HepG2 (cell line): Measurements from ENCODE around the gene CDYL. TPM values are rescaled to one million over a fixed set of nuclear protein-coding genes. Genes with fewer than 3 reads are reported as not detected.
"Not testable (repeated sequence)": the region's sequence is repeated elsewhere in the genome, so short reads cannot be mapped to it uniquely, and the experiment has no call there.

Source experiments
- ATAC-seq: fragments of 200-7000 bp; cut with Tn5 transposase; 3 replicates; pipeline ENCODE4 v1.9.1; 2020; ENCODE audit warnings: mild to moderate bottlenecking, moderate library complexity
- BruUV-seq: library from RNA; stranded (reverse); fragments of 400-500 nt; replicated peaks from 2 replicates; lab custom pipeline; 2021; lab: Mats Ljungman, UMichigan
- CTCF ChIA-PET: fragments of 300-600 bp; formaldehyde crosslinking; extraction: SDS; loops from one replicate; lab custom pipeline; 2021; ENCODE audit warnings: low total read pairs, inconsistent platforms, low intra/inter-chr PET ratio; lab: Yijun Ruan, JAX
- POLR2A ChIA-PET: fragments of 350-600 bp; sonication (Branson Sonifier 250); formaldehyde crosslinking; loops from one replicate; lab custom pipeline; 2020; ENCODE audit warnings: antibody characterized with exemption, inconsistent platforms; lab: Yijun Ruan, JAX
- DNase-seq: peaks from one replicate; pipeline ENCODE4 v3.0.0-alpha.2; 2015; ENCODE audit warnings: low spot score
- FAIRE-seq: peaks from 3 replicates; lab custom pipeline; 2011; peaks lifted over from hg19 to GRCh38; lab: Jason Lieb, UNC
- H2AFZ ChIP-seq: one replicate; pipeline ENCODE4 v1.6.1; 2011; ENCODE audit warnings: low read length, inconsistent platforms
- H3K27ac ChIP-seq: fragments of 300-600 bp; 3 replicates; pipeline ENCODE4 v1.8.0; 2011; ENCODE audit warnings: mixed run types, mild to moderate bottlenecking, mixed read lengths, low read length, inconsistent platforms; ENCODE audit not compliant: insufficient read depth; ENCODE audit errors: extremely low read length
- H3K27me3 ChIP-seq, 2 experiments: fragments of 200-600 bp in 1 of 2; 2 replicates in 1 of 2; 3 replicates in 1 of 2; pipeline versions ENCODE4 v1.6.0 to v1.8.0; 2011; ENCODE audit warnings: low read length in 2 of 2, mild to moderate bottlenecking in 2 of 2, moderate library complexity in 2 of 2, inconsistent platforms in 1 of 2; ENCODE audit not compliant: insufficient read depth in 2 of 2, control insufficient read depth in 1 of 2
- H3K36me3 ChIP-seq, 2 experiments: fragments of 200-600 bp in 1 of 2; replicated peaks in 1 of 2; 2 replicates in 1 of 2; 3 replicates in 1 of 2; pipeline versions ENCODE4 v1.5.1 to v1.8.0; 2011; ENCODE audit warnings: low read length in 2 of 2, inconsistent platforms in 1 of 2; ENCODE audit not compliant: insufficient read depth in 2 of 2, control insufficient read depth in 1 of 2
- H3K4me1 ChIP-seq: 2 replicates; pipeline ENCODE4 v1.5.1; 2012; ENCODE audit warnings: low read length, inconsistent platforms; ENCODE audit not compliant: insufficient read depth
- H3K4me2 ChIP-seq: 2 replicates; pipeline ENCODE4 v1.6.0; 2011; ENCODE audit warnings: low read depth, low read length, inconsistent platforms
- H3K4me3 ChIP-seq, 3 experiments: fragments of 200-600 bp in 1 of 3; sonication (generic), shearing (Covaris generic) in 1 of 3; replicated peaks in 1 of 3; 2 replicates each; pipeline ENCODE4 v1.5.1; 2011 to 2016; ENCODE audit warnings: low read length in 3 of 3, inconsistent platforms in 2 of 3, low read depth in 2 of 3, mild to moderate bottlenecking in 2 of 3, control low read depth in 1 of 3, mixed read lengths in 1 of 3; ENCODE audit not compliant: insufficient read depth in 1 of 3
- H3K79me2 ChIP-seq: one replicate; pipeline ENCODE4 v1.6.1; 2011; ENCODE audit warnings: low read length, inconsistent platforms; ENCODE audit not compliant: insufficient read depth
- H3K9ac ChIP-seq: 2 replicates; pipeline ENCODE4 v1.6.0; 2011; ENCODE audit warnings: mild to moderate bottlenecking, low read depth, low read length, inconsistent platforms; ENCODE audit not compliant: insufficient read depth
- H3K9me3 ChIP-seq: 2 replicates; pipeline ENCODE4 v1.5.1; 2012; ENCODE audit warnings: mild to moderate bottlenecking, low read length
- H4K20me1 ChIP-seq: 2 replicates; pipeline ENCODE4 v1.6.0; 2011; ENCODE audit warnings: inconsistent platforms, mild to moderate bottlenecking, low read length, moderate library complexity; ENCODE audit not compliant: insufficient read depth
- ZNF629 ChIP-seq: sonication (generic); formaldehyde crosslinking; conservative IDR thresholded peaks from 2 replicates; pipeline ENCODE4 v1.5.0; 2020; ENCODE audit warnings: missing genetic modification reagents
- WGBS: methylation state at CpG from one replicate; pipeline ENCODE4 v1.1.6; 2017; ENCODE audit warnings: low lambda C conversion rate; 5-methylcytosine and 5-hydroxymethylcytosine counted together
- in situ Hi-C: cut with HindIII; loops from 2 replicates; pipeline ENCODE4 v1.10.0; 2017; ENCODE audit warnings: low pct_unique_long_range_greater_than_20kb; ENCODE audit not compliant: extremely low pct_ligation_motif_present
- intact Hi-C: fragments of 100-400 bp; cut with micrococcal nuclease; formaldehyde crosslinking; loops from one replicate; pipeline ENCODE4 v1.10.0; 2022; ENCODE audit not compliant: unreplicated experiment
- polyA plus RNA-seq, 8 experiments: library from polyadenylated mRNA; depleted of rRNA in 3 of 8; stranded (reverse) in 7 of 8; unstranded in 1 of 8; fragments of >200 nt; fragmentation: Illumina TruSeq in 4 of 8; extraction: Trizol in 4 of 8; gene quantifications; 2 replicates each; pipeline versions ENCODE4 v1.2.1 to v1.2.3, GENCODE V29; 2011 to 2016; ENCODE audit warnings: low read depth in 4 of 8, missing spikeins in 1 of 8, mixed read lengths in 1 of 8; ENCODE audit not compliant: insufficient read depth in 1 of 8
- total RNA-seq, 5 experiments: library from RNA; depleted of rRNA; stranded (reverse); fragments of >200 nt; fragmentation: Illumina TruSeq; extraction: Trizol; gene quantifications; 2 replicates each; pipeline ENCODE4 v1.2.3, GENCODE V29; 2016; ENCODE audit warnings: low read depth in 1 of 5
- TF ChIP-seq, protein P1 (sequence below): IDR thresholded peaks from 2 replicates; pipeline ENCODE4 v1.6.1; 2012; ENCODE audit warnings: low read depth, low read length, improper control_type of control experiment

CDYL gene
- total and polyA plus RNA-seq, 2 of the 13 experiments (the other 11 are each of a cell fraction or from before 2014, with no cell fraction given), result 22.8 to 105 TPM

DNA sequence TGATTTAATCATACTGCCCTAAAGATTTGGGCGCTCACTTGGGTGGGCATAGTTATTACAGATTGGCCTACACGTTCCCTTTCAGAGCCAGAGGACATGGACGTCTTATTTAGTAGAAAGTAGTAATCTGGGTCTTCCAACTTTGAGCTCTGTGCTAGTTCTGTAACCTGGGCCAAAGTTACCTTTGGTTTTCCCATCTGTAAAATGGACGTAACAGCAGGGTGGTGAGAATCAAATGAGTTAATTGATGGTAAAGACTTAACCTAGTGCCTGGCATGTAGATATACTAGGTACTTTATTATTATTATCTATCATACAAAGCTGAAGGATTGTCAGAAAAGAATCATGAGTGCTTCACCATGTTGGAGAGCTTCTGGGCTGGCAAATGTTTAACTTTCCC, 74.8 kb downstream of the CDYL start:
- H3K9me3 ChIP-seq, result no peaks in the 10 kb centered on the region
- ATAC-seq, result no peak
- CTCF ChIA-PET, result no interaction called here
- 94% methylated on average over 4 of the region's 4 CpGs for WGBS
- peaks cover 21% of the 10 kb centered on the region for H3K4me1 ChIP-seq
- intact Hi-C loops (loop anchor here (5.0 kb wide), 1 partner anchor 86 kb away; no protein-coding TSS in a partner anchor), in situ Hi-C loops (no loop called here)
- no peaks in the 10 kb centered on the region for H3K36me3 ChIP-seq
- H4K20me1 ChIP-seq, result peaks cover 30% of the 10 kb centered on the region; the same call in 1 of the 2 replicates
- H3K27me3 ChIP-seq, result no peaks in the 10 kb centered on the region
- H3K4me3 ChIP-seq, result no peak overlapping the region
- H2AFZ ChIP-seq, result no peak overlapping the region
- H3K4me2 ChIP-seq, result no peak overlapping the region
- POLR2A ChIA-PET, result no interaction called here
- no peak for DNase-seq
- no peak overlapping the region for H3K27ac ChIP-seq
- H3K9ac ChIP-seq, result no peak overlapping the region
- peaks cover 23% of the 10 kb centered on the region for H3K79me2 ChIP-seq
- FAIRE-seq, result no peak
- BruUV-seq, result no TSS peak
- TF ChIP-seq, protein P1, sequence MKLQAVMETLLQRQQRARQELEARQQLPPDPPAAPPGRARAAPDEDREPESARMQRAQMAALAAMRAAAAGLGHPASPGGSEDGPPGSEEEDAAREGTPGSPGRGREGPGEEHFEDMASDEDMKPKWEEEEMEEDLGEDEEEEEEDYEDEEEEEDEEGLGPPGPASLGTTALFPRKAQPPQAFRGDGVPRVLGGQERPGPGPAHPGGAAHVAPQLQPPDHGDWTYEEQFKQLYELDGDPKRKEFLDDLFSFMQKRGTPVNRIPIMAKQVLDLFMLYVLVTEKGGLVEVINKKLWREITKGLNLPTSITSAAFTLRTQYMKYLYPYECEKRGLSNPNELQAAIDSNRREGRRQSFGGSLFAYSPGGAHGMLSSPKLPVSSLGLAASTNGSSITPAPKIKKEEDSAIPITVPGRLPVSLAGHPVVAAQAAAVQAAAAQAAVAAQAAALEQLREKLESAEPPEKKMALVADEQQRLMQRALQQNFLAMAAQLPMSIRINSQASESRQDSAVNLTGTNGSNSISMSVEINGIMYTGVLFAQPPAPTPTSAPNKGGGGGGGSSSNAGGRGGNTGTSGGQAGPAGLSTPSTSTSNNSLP, result no peak
- 0 out of 2 replicates have a peak, but pooled peaks have one; percentile 65 for TF ChIP-seq ZNF629

DNA sequence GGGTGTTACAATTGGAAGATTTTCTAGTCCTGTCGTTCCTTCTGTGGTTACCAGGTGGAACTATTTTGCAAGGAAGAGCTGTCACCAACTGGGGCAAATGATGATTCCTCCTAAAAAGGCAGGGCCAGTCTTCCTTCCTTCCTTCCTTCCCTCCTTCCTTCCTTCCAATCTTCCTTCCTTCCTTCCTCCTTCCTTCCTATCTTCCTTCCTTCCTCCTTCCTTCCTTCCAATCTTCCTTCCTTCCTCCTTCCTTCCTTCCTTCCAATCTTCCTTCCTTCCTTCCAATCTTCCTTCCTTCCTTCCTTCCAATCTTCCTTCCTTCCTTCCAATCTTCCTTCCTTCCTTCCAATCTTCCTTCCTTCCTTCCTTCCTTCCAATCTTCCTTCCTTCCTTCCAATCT, 76.0 kb downstream of the CDYL start:
- BruUV-seq, DNase-seq, FAIRE-seq, ATAC-seq, H3K4me3 ChIP-seq, H3K9ac ChIP-seq, H3K9me3 ChIP-seq, H3K36me3 ChIP-seq, in situ Hi-C loops, H3K4me2 ChIP-seq, H2AFZ ChIP-seq, H3K27ac ChIP-seq, H3K27me3 ChIP-seq, POLR2A ChIA-PET, CTCF ChIA-PET: not testable (repeated sequence)
- intact Hi-C loops, result loop anchor here (5.0 kb wide), 1 partner anchor 85 kb away; no protein-coding TSS in a partner anchor
- H3K79me2 ChIP-seq, result peaks cover 23% of the 10 kb centered on the region
- peaks cover 28% of the 10 kb centered on the region; the same call in 1 of the 2 replicates for H4K20me1 ChIP-seq
- WGBS, result 84% methylated on average over 1 of the region's 1 CpG
- peaks cover 21% of the 10 kb centered on the region for H3K4me1 ChIP-seq
